ENCODE measurements around the gene FRMD3. TPM values are rescaled to one million over a fixed set of nuclear protein-coding genes. Genes with fewer than 3 reads are reported as not detected.

The FRMD3 gene
- total and polyA plus RNA-seq, 2 donors (not counting 1 experiment from before 2014, with no cell fraction given), result 0.19 to 0.66 TPM

GRCh38 chr9:83526211-83526610 lies 12.0 kb downstream of the FRMD3 start:
- TF ChIP-seq EZH2 (IDR thresholded peaks at IDR 0.05; ENCODE audit: low read length, missing control alignments) (no peak), CTCF (conservative IDR thresholded peaks at IDR 0.05 in 1 of 2, IDR thresholded peaks at IDR 0.05 in 1 of 2; ENCODE audit: low read depth in 1 of 2, low read length in 2 of 2) (no peak)
- H3K9ac ChIP-seq (ENCODE audit: insufficient read depth, low read length), result no peak overlapping the region
- no peaks in the 10 kb centered on the region for H4K20me1 ChIP-seq (ENCODE audit: control insufficient read depth, extremely low read depth, insufficient read depth, low read length)
- no peak for DNase-seq (ENCODE audit: low read depth in 2 of 2)
- no peaks in the 10 kb centered on the region for H3K9me3 ChIP-seq (ENCODE audit: control insufficient read depth, insufficient read depth, low read depth, low read length)
- no peak overlapping the region for H3K4me3 ChIP-seq (replicated peaks in 1 of 4; ENCODE audit: control extremely low read depth in 1 of 4, insufficient read depth in 1 of 4, low read depth in 3 of 4, low read length in 4 of 4)
- H3K79me2 ChIP-seq (ENCODE audit: control insufficient read depth, insufficient read depth, low read length), result no peaks in the 10 kb centered on the region
- no peaks in the 10 kb centered on the region for H3K27me3 ChIP-seq (ENCODE audit: control insufficient read depth, insufficient read depth, low read length)
- H3K36me3 ChIP-seq (ENCODE audit: control insufficient read depth, insufficient read depth, low read length), result no peaks in the 10 kb centered on the region
- H3K4me1 ChIP-seq (ENCODE audit: control insufficient read depth, extremely low read depth, insufficient read depth, low read length), result no peaks in the 10 kb centered on the region
- H2AFZ ChIP-seq (ENCODE audit: low read length), result no peak overlapping the region
- H3K27ac ChIP-seq (ENCODE audit: insufficient read depth, low read length), result no peak overlapping the region
- H3K4me2 ChIP-seq (ENCODE audit: extremely low read depth, insufficient read depth, low read length), result no peak overlapping the region

DNA sequence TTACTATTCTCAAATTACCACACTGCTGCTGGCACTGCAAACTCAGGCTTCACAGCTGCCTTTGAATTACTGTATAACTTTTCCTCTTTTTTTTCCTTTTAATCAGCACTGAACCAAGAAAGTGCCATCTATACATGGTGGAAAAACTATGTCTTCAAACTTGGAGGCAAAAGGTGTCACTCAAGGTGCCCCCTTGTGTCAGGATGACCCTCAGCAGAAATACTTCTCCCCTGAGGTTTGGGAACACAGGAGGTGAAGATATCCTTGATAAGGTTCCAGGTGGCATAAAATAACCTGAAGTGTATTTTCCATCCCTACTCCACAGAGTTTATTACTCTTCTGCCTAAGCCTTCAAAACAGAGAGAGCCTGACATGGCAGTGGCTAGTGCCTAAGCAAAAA lies 14.5 kb downstream of the FRMD3 start:
- no peaks in the 10 kb centered on the region for H3K4me1 ChIP-seq (ENCODE audit: control insufficient read depth, extremely low read depth, insufficient read depth, low read length)
- H3K9me3 ChIP-seq (ENCODE audit: control insufficient read depth, insufficient read depth, low read depth, low read length), result no peaks in the 10 kb centered on the region
- no peak overlapping the region for H3K4me2 ChIP-seq (ENCODE audit: extremely low read depth, insufficient read depth, low read length)
- no peaks in the 10 kb centered on the region for H3K79me2 ChIP-seq (ENCODE audit: control insufficient read depth, insufficient read depth, low read length)
- no peak overlapping the region for H2AFZ ChIP-seq (ENCODE audit: low read length)
- DNase-seq (ENCODE audit: low read depth in 2 of 2), result no peak
- TF ChIP-seq CTCF (conservative IDR thresholded peaks at IDR 0.05 in 1 of 2, IDR thresholded peaks at IDR 0.05 in 1 of 2; ENCODE audit: low read depth in 1 of 2, low read length in 2 of 2) (no peak), EZH2 (IDR thresholded peaks at IDR 0.05; ENCODE audit: low read length, missing control alignments) (no peak)
- no peaks in the 10 kb centered on the region for H4K20me1 ChIP-seq (ENCODE audit: control insufficient read depth, extremely low read depth, insufficient read depth, low read length)
- H3K27ac ChIP-seq (ENCODE audit: insufficient read depth, low read length), result no peak overlapping the region
- no peak overlapping the region for H3K9ac ChIP-seq (ENCODE audit: insufficient read depth, low read length)
- H3K27me3 ChIP-seq (ENCODE audit: control insufficient read depth, insufficient read depth, low read length), result no peaks in the 10 kb centered on the region
- H3K36me3 ChIP-seq (ENCODE audit: control insufficient read depth, insufficient read depth, low read length), result no peaks in the 10 kb centered on the region
- no peak overlapping the region for H3K4me3 ChIP-seq (replicated peaks in 1 of 4; ENCODE audit: control extremely low read depth in 1 of 4, insufficient read depth in 1 of 4, low read depth in 3 of 4, low read length in 4 of 4)

- Histone ChIP-seq H3K79me2 (ENCODE audit: control insufficient read depth, insufficient read depth, low read length) (no peaks in the 10 kb centered on the region), H4K20me1 (ENCODE audit: control insufficient read depth, extremely low read depth, insufficient read depth, low read length) (no peaks in the 10 kb centered on the region), H3K9ac (ENCODE audit: insufficient read depth, low read length) (no peak overlapping the region), H3K4me3 (replicated peaks in 1 of 4; ENCODE audit: control extremely low read depth in 1 of 4, insufficient read depth in 1 of 4, low read depth in 3 of 4, low read length in 4 of 4) (no peak overlapping the region), H3K4me1 (ENCODE audit: control insufficient read depth, extremely low read depth, insufficient read depth, low read length) (no peaks in the 10 kb centered on the region), H3K9me3 (ENCODE audit: control insufficient read depth, insufficient read depth, low read depth, low read length) (no peaks in the 10 kb centered on the region), H2AFZ (ENCODE audit: low read length) (no peak overlapping the region), H3K36me3 (ENCODE audit: control insufficient read depth, insufficient read depth, low read length) (no peaks in the 10 kb centered on the region), H3K27me3 (ENCODE audit: control insufficient read depth, insufficient read depth, low read length) (no peaks in the 10 kb centered on the region), H3K27ac (ENCODE audit: insufficient read depth, low read length) (no peak overlapping the region), H3K4me2 (ENCODE audit: extremely low read depth, insufficient read depth, low read length) (no peak overlapping the region)
- TF ChIP-seq CTCF (conservative IDR thresholded peaks at IDR 0.05 in 1 of 2, IDR thresholded peaks at IDR 0.05 in 1 of 2; ENCODE audit: low read depth in 1 of 2, low read length in 2 of 2) (no peak), EZH2 (IDR thresholded peaks at IDR 0.05; ENCODE audit: low read length, missing control alignments) (no peak)
- DNase-seq (ENCODE audit: low read depth in 2 of 2), result no peak
Observed at GRCh38 chr9:83521411-83521810, 16.8 kb downstream of the FRMD3 start.

All from fibroblast of lung (primary cell).